Gastroesophageal sphincter (tissue), 3 donors: ENCODE data around the gene MTR.

Experiments
- CTCF ChIP-seq, 4 experiments: fragments of 200-600 bp in 2 of 4; fragments of 450-650 bp in 2 of 4; sonication (generic) in 1 of 4; IDR thresholded peaks; one replicate each; pipeline ENCODE4 v1.5.1; 2017 to 2019; ENCODE audit warnings: antibody characterized with exemption in 4 of 4, mild to moderate bottlenecking in 2 of 4, moderate library complexity in 2 of 4
- POLR2A ChIP-seq, 2 donors: fragments of 450-650 bp; IDR thresholded peaks; one replicate each; pipeline ENCODE4 v1.6.1; 2017; ENCODE audit warnings: antibody characterized with exemption in 2 of 2, mild to moderate bottlenecking in 2 of 2, moderate library complexity in 1 of 2

GRCh38 chr1:236812334-236813030 is 17.4 kb downstream of the MTR start:
- TF ChIP-seq CTCF (IDR thresholded peaks at IDR 0.05) (no peak), POLR2A (IDR thresholded peaks at IDR 0.05) (no peak)
